T-cell (primary cell): ENCODE measurements around the gene RMRP. TPM values are rescaled to one million over a fixed set of nuclear protein-coding genes. Genes with fewer than 3 reads are reported as not detected.

Source experiments
- ATAC-seq, 4 experiments: fragments of 200-7000 bp in 3 of 4; fragments of 150-1000 bp in 1 of 4; cut with Tn5 transposase; replicated peaks in 1 of 4; 1 replicate in 3 of 4; 2 replicates in 1 of 4; pipeline ENCODE4 v1.10.0; 2021; ENCODE audit warnings: moderate library complexity in 3 of 4, mild to moderate bottlenecking in 2 of 4, moderate number of reproducible peaks in 1 of 4
- CTCF ChIA-PET, 2 donors: fragments of 300-600 bp; sonication (Branson Sonifier 250); formaldehyde crosslinking; loops; one replicate each; lab custom pipeline; 2022; ENCODE audit warnings: antibody characterized with exemption in 2 of 2; lab: Charles Lee
- POLR2A ChIA-PET, 2 donors: fragments of 300-600 bp; sonication (Branson Sonifier 250); formaldehyde crosslinking; loops; one replicate each; lab custom pipeline; 2022; ENCODE audit warnings: antibody characterized with exemption in 2 of 2; lab: Charles Lee
- DNase-seq, 35 experiments: peaks; one replicate each; pipeline versions ENCODE4 v3.0.0 to v3.0.0-alpha.2; 2013 to 2023
- H3K27ac ChIP-seq: one replicate; pipeline ENCODE4 v1.5.1; 2013; ENCODE audit warnings: low read length
- H3K27me3 ChIP-seq, 2 experiments: replicated peaks in 1 of 2; 1 replicate in 1 of 2; 2 replicates in 1 of 2; pipeline versions ENCODE4 v1.6.1 to v1.7.0; 2013; ENCODE audit warnings: low read length in 1 of 2, mixed read lengths in 1 of 2; ENCODE audit not compliant: control insufficient read depth in 2 of 2, insufficient read depth in 2 of 2; ENCODE audit errors: extremely low read depth in 1 of 2
- H3K36me3 ChIP-seq, 2 donors: 1 replicate in 1 of 2; 2 replicates in 1 of 2; pipeline versions ENCODE4 v1.6.1 to v1.7.0; 2013; ENCODE audit warnings: low read length in 1 of 2; ENCODE audit not compliant: control insufficient read depth in 2 of 2, insufficient read depth in 1 of 2; ENCODE audit errors: extremely low read depth in 1 of 2
- H3K4me1 ChIP-seq, 2 experiments: 1 replicate in 1 of 2; 2 replicates in 1 of 2; pipeline versions ENCODE4 v1.6.1 to v1.7.0; 2013; ENCODE audit warnings: low read length in 2 of 2, mixed read lengths in 1 of 2; ENCODE audit not compliant: insufficient read depth in 2 of 2, control insufficient read depth in 1 of 2; ENCODE audit errors: extremely low read depth in 1 of 2
- H3K4me3 ChIP-seq, 2 donors: 1 replicate in 1 of 2; 2 replicates in 1 of 2; pipeline versions ENCODE4 v1.5.1 to v1.7.0; 2013; ENCODE audit warnings: mild to moderate bottlenecking in 2 of 2, low read length in 1 of 2, moderate library complexity in 1 of 2; ENCODE audit not compliant: control insufficient read depth in 1 of 2; ENCODE audit errors: extremely low read depth in 1 of 2
- H3K9me3 ChIP-seq: 2 replicates; pipeline ENCODE4 v1.7.0; 2013
- H3K27ac Mint-ChIP-seq, 2 donors: one replicate each; pipeline ENCODE4 v1.8.0; 2020 to 2021; ENCODE audit warnings: mild to moderate bottlenecking in 2 of 2, mixed read lengths in 2 of 2
- H3K27me3 Mint-ChIP-seq, 2 donors: one replicate each; pipeline ENCODE4 v1.8.0; 2021 to 2022; ENCODE audit warnings: mixed read lengths in 2 of 2
- H3K36me3 Mint-ChIP-seq: one replicate; pipeline ENCODE4 v1.8.0; 2021; ENCODE audit warnings: mixed read lengths
- H3K4me1 Mint-ChIP-seq, 3 donors: one replicate each; pipeline ENCODE4 v1.8.0; 2020 to 2022; ENCODE audit warnings: mixed read lengths in 3 of 3, mild to moderate bottlenecking in 1 of 3
- H3K4me3 Mint-ChIP-seq, 3 donors: one replicate each; pipeline ENCODE4 v1.8.0; 2020 to 2022; ENCODE audit warnings: mild to moderate bottlenecking in 3 of 3, mixed read lengths in 3 of 3, moderate library complexity in 3 of 3
- H3K9me3 Mint-ChIP-seq, 3 donors: one replicate each; pipeline ENCODE4 v1.8.0; 2020 to 2022; ENCODE audit warnings: mixed read lengths in 3 of 3
- WGBS: methylation state at CpG from one replicate; pipeline ENCODE4 v1.1.5; 2013; ENCODE audit warnings: missing lambda C conversion rate; ENCODE audit not compliant: insufficient coverage; 5-methylcytosine and 5-hydroxymethylcytosine counted together
- total RNA-seq, 35 experiments: library from RNA in 6 of 35; stranded (reverse) in 6 of 35; fragments of 120-200 nt in 1 of 35; gene quantifications; one replicate each; pipeline versions ENCODE4 v1.2.1 to v1.2.4 and lab custom pipeline; 2013 to 2026

The RMRP gene
- total RNA-seq, 5 donors from 2014 or later (not counting 1 experiment from before 2014, with no cell fraction given): 10,537 to 37,987 (median 30,491) TPM

DNA sequence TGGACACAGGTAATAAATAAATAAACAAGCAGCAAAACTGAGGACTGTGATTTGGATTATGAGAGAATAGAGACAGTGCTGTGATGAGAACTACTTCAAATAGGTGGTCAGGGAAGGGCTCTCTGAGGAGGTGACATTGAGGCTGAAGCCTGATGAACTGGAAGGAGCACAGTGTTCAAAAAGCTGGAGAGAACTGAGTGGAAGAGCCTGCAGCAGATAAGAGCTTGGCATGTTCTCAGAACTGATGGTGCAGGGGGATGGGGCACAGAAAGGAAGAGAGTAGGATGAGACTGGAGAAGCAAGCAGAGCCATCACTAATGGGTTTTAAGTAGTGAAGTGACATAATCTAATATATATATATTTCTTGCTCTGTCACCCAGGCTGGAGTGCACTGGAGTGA lies 43.1 kb upstream of the RMRP start:
- Histone ChIP-seq H3K4me1 (peaks cover 0 to 9% of the 10 kb centered on the region in 2 experiments), H3K9me3 (no peaks in the 10 kb centered on the region), H3K27ac (no peak overlapping the region), H3K27me3 (no peaks in the 10 kb centered on the region), H3K36me3 (peaks cover 57 to 96% of the 10 kb centered on the region in 2 donors), H3K4me3 (no peak overlapping the region)
- Mint-ChIP-seq H3K36me3 (peaks cover 49% of the 10 kb centered on the region), H3K27ac (no peak overlapping the region), H3K4me3 (no peak overlapping the region), H3K27me3 (no peaks in the 10 kb centered on the region), H3K9me3 (no peaks in the 10 kb centered on the region), H3K4me1 (peaks cover 9 to 10% (median 9%) of the 10 kb centered on the region in 3 donors)
- CTCF ChIA-PET: interaction anchor here in 1 of 2 donors (1.1 kb wide), 1 partner anchor 30 kb away, joined by 9 read pairs; no protein-coding TSS in a partner anchor
- DNase-seq (no peak), ATAC-seq (no peak)
- POLR2A ChIA-PET: no interaction called here

- H3K9me3 ChIP-seq: no peaks in the 10 kb centered on the region
- Mint-ChIP-seq H3K27me3 (no peaks in the 10 kb centered on the region), H3K27ac (no peak overlapping the region), H3K4me1 (peaks cover 9 to 10% (median 9%) of the 10 kb centered on the region in 3 donors), H3K4me3 (no peak overlapping the region), H3K9me3 (no peaks in the 10 kb centered on the region), H3K36me3 (peaks cover 46% of the 10 kb centered on the region)
- CTCF ChIA-PET: interaction anchor here in 1 of 2 donors (1.1 kb wide), 1 partner anchor 30 kb away, joined by 9 read pairs; no protein-coding TSS in a partner anchor
- no peak for DNase-seq
- ATAC-seq: no peak
- POLR2A ChIA-PET: no interaction called here
- no peak overlapping the region for H3K4me3 ChIP-seq
- H3K27me3 ChIP-seq: no peaks in the 10 kb centered on the region
- WGBS: 97% methylated on average over 11 of the region's 11 CpGs
- no peak overlapping the region for H3K27ac ChIP-seq
- H3K4me1 ChIP-seq: peaks cover 0 to 9% of the 10 kb centered on the region in 2 experiments
- peaks cover 55 to 87% of the 10 kb centered on the region in 2 donors for H3K36me3 ChIP-seq
Measured at GRCh38 chr9:35700031-35700430, 42.2 kb upstream of the RMRP start.

DNA sequence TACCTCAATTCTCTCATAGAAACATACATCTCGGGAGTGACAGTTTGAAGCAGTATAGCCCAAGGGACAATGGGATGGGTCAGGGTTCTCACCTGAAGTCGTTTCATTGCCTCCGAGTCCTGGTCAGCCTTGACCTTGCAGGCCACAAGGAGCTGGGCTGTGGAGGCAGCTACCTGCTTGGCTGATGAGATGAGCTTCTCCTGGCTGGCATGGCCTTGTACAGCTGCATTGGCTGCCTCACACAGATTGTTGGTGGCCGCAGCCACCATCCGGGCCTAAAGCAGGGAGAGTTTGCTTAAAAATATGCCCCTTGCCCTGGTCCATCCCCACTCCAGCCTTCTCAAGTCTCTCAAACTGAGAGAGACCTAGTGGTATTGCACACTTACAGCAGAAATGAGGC lies 40.4 kb upstream of the RMRP start:
- Mint-ChIP-seq H3K36me3 (peaks cover 29% of the 10 kb centered on the region), H3K27ac (no peak overlapping the region), H3K27me3 (no peaks in the 10 kb centered on the region), H3K4me1 (peaks cover 9 to 10% (median 9%) of the 10 kb centered on the region in 3 donors), H3K9me3 (no peaks in the 10 kb centered on the region), H3K4me3 (no peak overlapping the region)
- Histone ChIP-seq H3K27ac (no peak overlapping the region), H3K36me3 (peaks cover 44 to 69% of the 10 kb centered on the region in 2 donors), H3K9me3 (no peaks in the 10 kb centered on the region), H3K4me1 (peaks cover 0 to 9% of the 10 kb centered on the region in 2 experiments), H3K4me3 (no peak overlapping the region), H3K27me3 (no peaks in the 10 kb centered on the region)
- DNase-seq: no peak
- ATAC-seq: no peak
- 100% methylated on average over 4 of the region's 5 CpGs for WGBS
- CTCF ChIA-PET: interaction anchor here (1.8 to 4.7 kb wide), 3 partner anchors 29 to 40 kb away, joined by 6 to 50 read pairs (median 8); partner anchors contain the start of genes CCDC107 (in 1 of the 2), RMRP (in 1 of the 2) and TLN1 (in 1 of the 2)
- POLR2A ChIA-PET: no interaction called here

- no peaks in the 10 kb centered on the region for H3K9me3 Mint-ChIP-seq
- Histone ChIP-seq H3K27me3 (no peaks in the 10 kb centered on the region), H3K4me1 (peaks cover 0 to 9% of the 10 kb centered on the region in 2 experiments), H3K9me3 (no peaks in the 10 kb centered on the region), H3K4me3 (no peak overlapping the region), H3K36me3 (peaks cover 41 to 62% of the 10 kb centered on the region in 2 donors), H3K27ac (no peak overlapping the region)
- ATAC-seq (no peak), DNase-seq (no peak)
- H3K27me3 Mint-ChIP-seq: no peaks in the 10 kb centered on the region
- POLR2A ChIA-PET: interaction anchor here (0.6 to 1.0 kb wide), 2 partner anchors 9 to 1553 kb away, joined by 3 to 4 read pairs; no protein-coding TSS in a partner anchor
- CTCF ChIA-PET: interaction anchor here (0.7 to 4.7 kb wide), 11 partner anchors 10 to 113 kb away, joined by 3 to 50 read pairs (median 6); partner anchors contain the start of genes CCDC107 (in 1 of the 2), GBA2 (in 1 of the 2), RGP1 (in 1 of the 2) and RMRP (in 1 of the 2)
- no peak overlapping the region for H3K27ac Mint-ChIP-seq
- H3K4me1 Mint-ChIP-seq: peaks cover 9 to 10% (median 9%) of the 10 kb centered on the region in 3 donors
- H3K36me3 Mint-ChIP-seq: peaks cover 23% of the 10 kb centered on the region
- 95% methylated on average over 13 of the region's 14 CpGs for WGBS
- no peak overlapping the region for H3K4me3 Mint-ChIP-seq
Measured at GRCh38 chr9:35697486-35697885, 39.7 kb upstream of the RMRP start.

DNA sequence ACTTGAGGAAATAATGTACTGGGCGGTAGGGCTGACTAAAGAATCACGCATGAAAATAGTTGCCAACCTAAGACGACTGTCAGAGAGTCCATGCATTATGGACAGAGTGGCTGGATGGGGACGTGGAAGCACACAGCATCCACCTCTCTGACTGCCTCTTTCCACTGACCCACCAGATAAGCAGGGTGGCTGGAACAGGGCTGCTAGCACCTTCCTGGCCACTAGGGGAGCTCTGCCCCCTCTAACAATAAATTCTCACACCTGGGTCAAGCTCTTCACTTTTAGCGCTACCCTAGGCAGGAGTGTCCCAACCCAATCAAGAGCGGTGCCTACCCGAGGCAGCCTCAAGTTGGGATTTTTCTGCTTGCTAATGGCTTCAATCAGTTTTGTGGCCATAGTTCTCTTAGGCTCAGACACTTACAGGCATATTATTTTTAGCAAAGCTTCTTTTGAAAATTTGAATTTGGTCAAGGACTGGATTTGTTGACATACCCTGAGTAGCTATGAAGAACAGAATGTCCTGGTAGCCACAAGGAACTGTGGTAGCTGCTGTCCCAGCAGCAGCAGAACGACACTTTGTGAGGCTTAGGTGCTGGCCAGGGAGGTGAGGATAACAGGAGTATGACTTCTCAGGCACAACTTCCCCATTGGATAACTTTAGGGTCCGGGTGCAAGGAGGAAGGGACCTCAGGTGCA lies 38.8 kb upstream of the RMRP start:
- Histone ChIP-seq H3K27ac (no peak overlapping the region), H3K4me1 (peaks cover 0 to 9% of the 10 kb centered on the region in 2 experiments), H3K4me3 (no peak overlapping the region), H3K9me3 (no peaks in the 10 kb centered on the region), H3K27me3 (no peaks in the 10 kb centered on the region), H3K36me3 (peaks cover 36 to 53% of the 10 kb centered on the region in 2 donors)
- peak; percentile 85 to 93 (median 88) for ATAC-seq
- POLR2A ChIA-PET: interaction anchor here in 1 of 2 donors (1.0 kb wide), 1 partner anchor 10 kb away, joined by 3 read pairs; no protein-coding TSS in a partner anchor
- H3K27me3 Mint-ChIP-seq: no peaks in the 10 kb centered on the region
- no peak overlapping the region for H3K4me3 Mint-ChIP-seq
- peaks cover 13 to 15% (median 14%) of the 10 kb centered on the region in 3 donors for H3K4me1 Mint-ChIP-seq
- no peaks in the 10 kb centered on the region for H3K9me3 Mint-ChIP-seq
- peak overlapping the region; percentile 64 to 66 for H3K27ac Mint-ChIP-seq
- H3K36me3 Mint-ChIP-seq: peaks cover 23% of the 10 kb centered on the region
- peak in 31 of 35 experiments; percentile 15 to 75 (median 39) for DNase-seq
- 66% methylated on average over 4 of the region's 9 CpGs for WGBS
- CTCF ChIA-PET: interaction anchor here (0.6 to 4.7 kb wide), 35 partner anchors 8 to 646 kb away, joined by 3 to 50 read pairs (median 4); partner anchors contain the start of genes TLN1 (in 2 of the 2), ARHGEF39 (in 1 of the 2), CCDC107 (in 1 of the 2) and GBA2 (in 1 of the 2)

GRCh38 chr9:35695943-35696401 lies 38.2 kb upstream of the RMRP start:
- Mint-ChIP-seq H3K4me3 (no peak overlapping the region), H3K36me3 (peaks cover 23% of the 10 kb centered on the region), H3K27me3 (no peaks in the 10 kb centered on the region), H3K4me1 (peaks cover 20 to 22% (median 21%) of the 10 kb centered on the region in 3 donors), H3K27ac (no peak overlapping the region), H3K9me3 (no peaks in the 10 kb centered on the region)
- no peak for DNase-seq
- H3K27me3 ChIP-seq: no peaks in the 10 kb centered on the region
- H3K36me3 ChIP-seq: peaks cover 36 to 46% of the 10 kb centered on the region in 2 donors
- POLR2A ChIA-PET: no interaction called here
- WGBS: 100% methylated on average over 1 of the region's 3 CpGs
- CTCF ChIA-PET: interaction anchor here (0.6 to 4.7 kb wide), 28 partner anchors 8 to 1389 kb away, joined by 3 to 50 read pairs (median 5); partner anchors contain the start of genes ARHGEF39 (in 1 of the 2), CCDC107 (in 1 of the 2), GBA2 (in 1 of the 2) and RGP1 (in 1 of the 2)
- H3K4me1 ChIP-seq: peaks cover 2 to 15% of the 10 kb centered on the region in 2 experiments
- H3K9me3 ChIP-seq: no peaks in the 10 kb centered on the region
- no peak overlapping the region for H3K4me3 ChIP-seq
- ATAC-seq: peak in 2 of 4 experiments; percentile 7 to 13
- no peak overlapping the region for H3K27ac ChIP-seq
